ENCODE data around the gene FFAR2. TPM values are rescaled to one million over a fixed set of nuclear protein-coding genes. Genes with fewer than 3 reads are reported as not detected.
"Not testable (repeated sequence)": the region's sequence is repeated elsewhere in the genome, so short reads cannot be mapped to it uniquely, and the experiment has no call there.

The FFAR2 gene
- total RNA-seq, 1 donor from 2014 or later = 0.32 TPM

DNA sequence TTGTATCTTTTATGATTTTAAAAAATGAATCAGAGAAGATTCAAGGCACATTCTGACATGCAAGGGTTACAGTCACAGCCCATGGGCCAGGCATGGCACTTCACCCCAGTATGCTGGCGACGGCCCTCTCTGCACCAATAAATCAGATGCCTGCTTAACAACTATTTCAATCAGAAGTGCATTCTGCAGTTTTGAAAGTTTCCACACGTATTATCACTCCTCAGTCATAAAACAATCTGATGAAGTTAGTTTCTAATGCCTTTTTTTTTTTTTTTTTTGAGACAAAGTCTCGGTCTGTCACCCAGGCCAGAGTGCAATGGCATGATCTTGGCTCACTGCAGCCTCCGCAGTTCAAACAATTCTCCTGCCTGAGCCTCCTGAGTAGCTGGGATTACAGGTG lies 28.3 kb upstream of the FFAR2 start:
- DNase-seq (ENCODE audit: missing footprints) = no peak
- ATAC-seq = no peak
- intact Hi-C loops (cut with DNase I) = no loop called here

DNA sequence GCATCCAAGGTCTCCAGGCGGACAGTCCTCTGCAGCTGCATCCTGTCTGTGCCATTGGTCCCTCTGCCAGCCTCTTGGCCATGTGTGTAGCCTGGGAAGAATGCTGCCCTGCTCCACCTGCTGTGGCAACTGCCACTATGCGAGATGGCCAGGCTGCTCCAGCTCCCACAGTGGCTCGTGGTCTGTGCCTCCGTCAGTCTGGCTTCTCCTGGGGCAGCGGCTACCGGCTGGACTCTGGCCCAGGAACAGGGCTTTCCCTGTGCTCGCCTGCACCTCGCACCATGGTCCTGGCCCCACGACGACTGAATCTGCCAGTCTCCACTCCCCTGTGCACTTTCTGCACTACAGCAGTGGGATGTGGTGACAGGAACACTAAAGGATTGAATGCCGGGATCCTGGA lies 26.7 kb upstream of the FFAR2 start:
- ATAC-seq = no peak
- intact Hi-C loops (cut with DNase I) = no loop called here
- DNase-seq (ENCODE audit: missing footprints) = no peak

DNA sequence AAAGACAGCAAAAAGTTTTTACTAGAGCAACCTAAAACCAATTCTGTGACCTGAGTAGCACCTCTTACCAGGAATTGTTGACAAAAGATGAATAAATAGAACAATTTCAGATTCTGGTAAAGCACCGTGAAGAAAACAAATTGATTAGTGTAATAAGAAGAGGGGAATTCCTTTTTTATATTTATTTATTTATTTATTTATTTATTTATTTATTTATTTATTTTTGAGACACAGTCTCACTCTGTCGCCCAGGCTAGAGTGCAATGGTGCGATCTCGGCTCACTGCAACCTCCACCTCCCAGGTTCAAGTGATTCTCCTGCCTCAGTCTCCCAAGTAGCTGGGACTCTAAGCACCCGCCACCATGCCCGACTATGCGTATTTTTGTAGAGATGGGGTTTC lies 24.7 kb upstream of the FFAR2 start:
- DNase-seq (ENCODE audit: missing footprints); ATAC-seq; intact Hi-C loops (cut with DNase I): not testable (repeated sequence)

DNA sequence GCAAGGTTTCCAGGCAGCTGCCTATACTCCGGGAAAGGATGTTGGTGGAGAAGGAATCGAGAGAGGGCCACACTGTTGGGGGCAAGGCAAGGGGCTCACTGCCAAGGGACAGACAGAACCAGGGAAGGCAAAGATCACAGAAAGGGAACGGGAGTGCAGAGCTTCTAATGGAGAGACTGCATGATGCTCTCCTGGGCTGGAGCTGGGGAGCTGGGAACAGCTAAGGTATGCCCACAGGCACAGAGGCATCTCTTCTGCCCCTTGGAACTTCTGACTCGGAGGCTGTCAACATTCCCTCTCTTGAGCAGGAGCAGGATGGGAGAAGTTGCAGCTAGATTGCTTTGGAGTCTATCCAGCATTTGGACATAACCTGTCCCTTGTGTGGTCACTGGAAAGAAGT lies 22.4 kb upstream of the FFAR2 start:
- intact Hi-C loops (cut with DNase I) = no loop called here
- no peak for DNase-seq (ENCODE audit: missing footprints)
- no peak for ATAC-seq

DNA sequence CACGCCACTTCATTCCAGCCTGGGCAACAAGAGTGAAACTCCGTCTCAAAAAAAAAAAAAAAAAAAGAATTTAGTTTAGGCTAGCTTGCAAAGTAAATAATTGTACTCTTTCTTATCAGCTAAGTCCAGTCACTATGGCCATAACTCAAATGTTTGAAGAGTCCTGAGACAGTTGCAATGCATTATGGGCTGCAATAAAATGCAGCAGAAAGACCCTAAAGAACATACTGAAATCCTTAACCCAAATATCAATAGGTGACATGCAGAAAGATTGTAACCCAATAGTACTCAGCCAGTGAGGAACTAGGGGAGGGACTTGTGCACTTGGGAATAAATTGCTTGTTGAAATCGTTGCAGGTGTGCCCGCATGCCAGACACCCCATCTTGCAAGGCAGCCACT lies 20.9 kb upstream of the FFAR2 start:
- DNase-seq (ENCODE audit: missing footprints) = no peak
- intact Hi-C loops (cut with DNase I) = no loop called here
- no peak for ATAC-seq

DNA sequence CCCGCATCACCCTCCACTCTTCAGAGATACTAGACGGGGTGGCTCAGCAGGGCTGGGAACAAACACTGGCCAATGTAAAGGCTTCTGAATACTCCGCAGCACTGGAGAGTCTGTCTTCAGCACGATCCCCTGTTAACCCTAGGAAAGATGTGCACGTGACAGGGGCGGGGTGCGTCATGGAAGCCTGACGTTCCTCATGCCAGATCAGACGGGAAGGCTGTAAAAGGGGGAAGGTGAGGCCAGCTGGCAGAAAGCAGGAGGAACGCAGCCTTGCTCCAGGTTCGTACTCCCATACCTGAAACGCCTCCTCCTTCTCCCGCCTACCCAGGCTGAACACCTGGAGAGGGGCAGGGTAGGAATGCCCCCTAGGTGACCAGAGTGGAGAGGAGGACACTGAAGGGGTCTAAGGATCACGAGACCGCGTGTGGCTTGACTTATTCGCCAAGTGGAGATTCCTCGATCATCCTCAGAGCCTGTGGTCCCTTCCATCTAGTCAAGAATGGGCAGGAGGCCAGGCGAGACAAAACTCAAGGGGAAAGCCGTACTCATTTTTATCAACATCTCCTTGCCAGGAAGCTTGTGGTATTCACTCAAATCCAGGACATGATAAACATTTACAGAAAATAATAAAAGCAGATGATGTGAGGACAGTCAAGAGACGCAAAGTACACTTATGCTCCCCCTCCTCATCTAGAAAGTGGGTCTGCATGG lies 18.2 kb upstream of the FFAR2 start:
- no peak for DNase-seq (ENCODE audit: missing footprints)
- intact Hi-C loops (cut with DNase I) = no loop called here
- no peak for ATAC-seq

DNA sequence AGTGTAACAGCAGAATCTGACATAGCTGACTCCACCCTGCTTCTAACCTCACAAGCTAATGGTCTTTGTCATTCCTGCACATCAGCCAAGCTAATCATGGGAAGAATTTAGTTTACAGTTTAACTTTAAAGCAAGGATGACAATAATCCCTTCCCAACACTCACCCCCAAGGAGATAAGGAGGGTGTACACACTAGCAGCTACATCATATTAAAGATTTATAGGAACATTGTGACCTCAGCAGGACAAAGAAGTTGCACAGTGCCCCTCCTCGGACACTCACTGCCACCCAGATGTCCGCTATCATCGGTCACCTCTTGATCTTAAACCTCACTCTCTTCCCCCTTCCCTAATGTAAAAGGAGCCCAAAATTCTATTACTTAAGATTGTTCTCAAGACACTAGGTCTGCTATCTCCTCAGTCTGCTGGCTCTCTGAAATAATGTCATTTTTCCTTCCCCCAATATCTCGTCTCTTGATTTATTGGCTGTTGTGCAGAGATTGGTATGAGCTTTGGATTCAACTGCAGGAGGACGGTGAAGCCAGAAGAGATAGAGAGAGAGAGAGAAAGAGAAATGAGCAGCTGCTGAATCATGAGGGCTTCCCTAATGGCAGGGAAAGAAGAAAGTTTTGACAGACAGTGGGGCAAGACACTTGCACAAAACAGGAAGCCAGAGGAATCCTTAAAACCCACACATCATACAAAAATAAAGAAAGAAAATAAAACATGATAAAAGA lies 17.5 kb upstream of the FFAR2 start:
- intact Hi-C loops (cut with DNase I) = no loop called here
- DNase-seq (ENCODE audit: missing footprints) (no peak), ATAC-seq (no peak)

DNA sequence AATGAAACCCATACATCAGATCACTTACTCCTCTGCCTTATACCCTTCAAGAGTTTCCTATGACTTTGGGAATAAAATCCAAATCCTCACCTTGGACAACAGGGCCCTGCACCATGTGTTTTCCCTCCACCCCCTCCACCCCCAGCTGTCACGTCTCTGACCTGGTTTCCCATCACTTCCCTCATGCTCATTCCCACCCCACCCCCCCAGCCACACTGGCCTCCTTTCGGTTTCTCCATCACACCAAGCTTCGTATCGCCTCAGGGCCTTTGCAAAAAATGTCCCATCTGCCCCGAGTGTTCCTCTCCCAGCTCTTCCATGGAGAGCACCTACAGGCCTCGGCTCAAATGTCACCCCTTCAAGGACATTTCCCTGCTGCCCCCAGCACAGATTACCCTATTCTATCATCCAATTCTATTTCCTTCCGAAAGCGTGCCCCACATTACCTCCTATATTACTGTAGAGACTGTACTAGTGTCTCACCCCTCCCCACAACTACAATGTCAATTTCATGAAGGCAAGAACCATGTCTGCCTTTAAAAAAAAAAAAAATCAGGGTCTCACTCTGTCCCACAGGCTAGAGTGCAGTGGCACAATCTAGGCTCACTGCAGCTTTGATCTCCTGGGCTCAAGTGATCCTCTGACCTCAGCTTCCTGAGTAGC lies 16.8 kb upstream of the FFAR2 start:
- intact Hi-C loops (cut with DNase I) = no loop called here
- DNase-seq (ENCODE audit: missing footprints) (no peak), ATAC-seq (no peak)

DNA sequence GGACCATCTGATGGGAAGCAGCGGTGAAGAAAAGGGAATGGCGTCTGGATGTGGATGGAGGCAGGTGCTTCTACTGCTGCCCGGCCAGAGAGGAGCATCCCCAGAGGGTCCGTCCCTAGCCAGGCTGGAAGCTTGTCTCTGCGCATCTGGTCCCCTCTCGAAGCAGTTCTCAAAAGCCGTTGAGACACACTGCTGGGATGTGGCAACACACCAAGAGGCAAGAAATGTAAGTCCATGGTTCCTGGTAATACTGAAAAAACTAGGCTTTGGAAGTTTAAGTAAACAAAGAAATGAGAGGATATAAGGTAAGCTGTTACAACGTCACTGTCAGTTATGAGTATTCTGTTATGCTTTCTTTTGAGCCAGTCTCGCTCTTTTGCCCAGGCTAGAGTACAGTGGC lies 15.1 kb upstream of the FFAR2 start:
- intact Hi-C loops (cut with DNase I) = no loop called here
- ATAC-seq = no peak

DNA sequence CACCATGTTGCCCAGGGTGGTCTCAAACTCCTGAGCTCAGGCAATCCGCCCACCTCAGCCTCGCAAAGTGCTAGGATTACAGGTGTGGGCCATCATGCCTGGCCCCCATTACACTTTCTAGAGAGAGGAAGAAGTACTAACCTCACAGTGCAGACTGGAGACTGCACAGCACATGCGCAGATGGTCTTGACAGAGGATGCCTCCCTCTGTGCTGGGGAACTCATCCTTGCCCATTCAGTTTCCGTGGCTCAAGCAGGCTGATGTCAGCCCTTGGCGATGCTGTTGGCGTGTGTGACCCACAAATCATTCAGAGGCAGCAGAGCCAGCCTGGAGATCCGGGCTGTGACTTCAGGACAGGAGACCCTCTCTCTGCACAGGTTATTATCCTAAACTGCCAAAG lies 14.6 kb upstream of the FFAR2 start:
- ATAC-seq (no peak), DNase-seq (ENCODE audit: missing footprints) (no peak)

More for the DNA sequence above, 15.1 kb upstream of the FFAR2 start:
- DNase-seq (ENCODE audit: missing footprints) = no peak

DNA sequence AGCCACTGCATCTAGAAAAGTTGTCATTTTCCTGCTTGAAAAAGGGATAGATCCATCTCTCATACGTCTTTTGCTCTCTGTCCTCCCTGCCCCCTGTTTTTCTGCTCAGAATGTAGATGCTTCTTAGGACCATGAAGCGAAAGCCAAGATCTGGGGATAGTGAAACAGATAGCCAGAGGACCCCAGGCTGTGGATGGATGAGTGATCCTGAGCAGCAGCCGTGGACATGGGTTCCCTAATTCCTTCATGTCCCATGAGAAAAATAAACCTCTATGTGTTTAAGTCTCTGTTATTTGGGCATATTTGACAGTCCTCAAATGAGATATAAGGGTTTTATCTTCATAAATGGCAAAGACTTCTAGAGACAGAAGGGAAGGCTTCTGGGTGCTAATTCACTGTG lies 12.2 kb upstream of the FFAR2 start:
- ATAC-seq = no peak
- intact Hi-C loops (cut with DNase I) = no loop called here
- DNase-seq (ENCODE audit: missing footprints) = no peak

More for the DNA sequence above, 14.6 kb upstream of the FFAR2 start:
- intact Hi-C loops (cut with DNase I) = no loop called here

DNA sequence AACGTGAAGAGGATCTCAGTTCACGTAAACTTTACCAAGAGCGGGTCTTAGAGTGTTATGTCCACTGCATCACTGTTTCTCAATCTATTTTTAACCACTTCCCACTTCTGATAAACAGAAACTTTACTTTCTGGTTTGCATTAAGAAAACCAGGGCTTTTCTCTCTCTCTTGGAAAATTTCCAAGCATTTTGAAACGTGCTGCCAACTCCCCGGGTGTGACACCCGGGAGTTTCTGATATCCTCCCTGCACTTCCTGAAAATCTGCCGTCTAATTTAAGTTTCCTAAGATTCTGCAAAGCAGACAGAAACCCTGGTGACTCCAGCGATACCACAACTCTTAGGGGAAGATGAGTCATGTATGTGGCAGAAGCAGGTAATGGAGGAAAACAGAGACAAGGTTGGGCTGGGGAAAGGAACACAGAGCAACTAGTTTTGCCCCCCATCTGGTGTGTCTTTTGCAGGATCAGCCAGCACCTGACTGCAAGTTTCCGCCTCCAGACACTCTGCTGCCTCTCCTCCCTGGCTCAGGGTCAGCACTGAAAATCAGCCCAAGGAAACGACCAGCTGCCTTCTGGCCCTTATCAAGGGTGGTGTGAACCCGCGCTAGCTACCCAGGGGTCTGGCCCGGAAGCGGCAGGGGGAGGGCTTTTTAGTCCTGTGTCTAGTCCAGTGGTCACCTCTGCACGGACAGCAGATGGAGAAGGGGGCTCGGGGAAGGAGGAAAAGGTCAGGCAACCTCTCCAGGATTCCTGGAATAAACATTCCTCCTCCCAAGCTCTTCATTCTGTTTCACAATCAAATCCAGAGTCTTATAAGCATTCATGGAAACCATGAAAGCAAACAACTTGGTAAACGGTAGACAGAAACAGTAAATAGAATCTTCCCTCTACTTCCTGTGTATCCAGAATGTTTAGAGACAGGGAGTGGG lies 11.3 kb upstream of the FFAR2 start:
- ATAC-seq (peak; percentile 40), DNase-seq (ENCODE audit: missing footprints) (no peak)
- intact Hi-C loops (cut with DNase I) = no loop called here

DNA sequence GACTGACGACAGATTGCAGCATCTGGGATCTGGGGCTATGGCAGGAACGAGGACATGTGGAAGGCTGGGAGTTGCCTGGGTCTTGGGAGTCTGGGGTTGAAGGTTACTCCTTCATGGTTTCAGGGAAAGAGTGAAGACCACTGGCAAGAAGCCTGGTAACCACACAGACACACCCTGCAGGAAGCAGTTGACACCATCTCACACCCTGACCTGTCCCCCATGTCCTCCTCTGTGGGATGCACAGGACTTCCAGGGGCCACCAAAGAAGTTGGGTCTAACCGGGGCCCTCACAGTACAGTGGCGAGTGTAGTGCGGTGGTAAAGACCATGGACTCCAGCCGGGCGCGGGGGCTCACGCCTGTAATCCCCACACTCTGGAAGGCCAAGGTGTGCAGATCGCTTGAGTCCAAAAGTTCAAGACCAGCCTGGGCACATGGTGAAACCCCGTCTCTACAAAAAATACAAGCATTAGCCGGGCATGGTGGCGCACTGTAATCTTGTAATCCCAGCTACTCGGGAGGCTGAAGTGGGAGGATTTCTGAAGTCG lies 10.6 kb upstream of the FFAR2 start:
- no peak for DNase-seq (ENCODE audit: missing footprints)
- intact Hi-C loops (cut with DNase I) = no loop called here
- ATAC-seq = no peak

DNA sequence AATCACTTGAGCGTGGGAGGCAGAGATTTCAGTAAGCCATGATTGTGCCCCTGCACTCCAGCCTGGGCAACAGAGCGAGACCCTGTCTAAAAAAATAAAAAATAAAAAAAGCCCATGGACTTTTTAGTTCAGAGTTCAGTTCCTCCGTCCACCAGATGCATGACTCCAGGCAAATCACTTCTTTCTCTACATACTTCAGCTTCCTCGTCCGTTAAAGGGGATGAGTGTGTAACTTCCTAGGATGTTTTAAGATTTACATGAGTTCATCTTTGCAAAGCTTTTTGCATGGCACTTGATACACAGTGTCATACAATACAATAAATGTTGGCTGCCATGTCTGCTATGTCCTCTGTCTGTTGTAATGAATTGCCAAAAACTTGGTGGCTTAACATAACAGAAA lies 10.0 kb upstream of the FFAR2 start:
- intact Hi-C loops (cut with DNase I) = no loop called here
- ATAC-seq (no peak), DNase-seq (ENCODE audit: missing footprints) (no peak)

DNA sequence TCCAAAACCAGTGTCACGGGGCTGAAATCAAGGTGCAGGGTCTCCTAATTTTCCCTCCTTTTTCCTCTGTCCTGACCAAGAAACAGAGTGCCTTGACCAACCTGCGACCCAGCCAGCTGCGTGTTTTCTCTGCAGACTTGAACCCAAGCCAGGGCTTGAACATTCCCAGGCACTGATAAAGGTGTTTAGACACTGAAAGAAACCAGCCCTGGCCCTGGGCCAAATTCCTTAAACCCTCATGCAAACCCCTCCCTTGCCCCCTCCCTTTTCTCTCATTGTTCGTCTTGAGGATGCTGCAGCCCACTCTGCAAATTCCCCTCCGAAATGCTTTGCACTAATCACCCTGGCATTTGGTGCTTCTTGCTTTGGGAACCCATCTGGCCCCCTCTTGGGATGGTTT lies 9.5 kb upstream of the FFAR2 start:
- intact Hi-C loops (cut with DNase I) = no loop called here
- ATAC-seq (no peak), DNase-seq (ENCODE audit: missing footprints) (no peak)

DNA sequence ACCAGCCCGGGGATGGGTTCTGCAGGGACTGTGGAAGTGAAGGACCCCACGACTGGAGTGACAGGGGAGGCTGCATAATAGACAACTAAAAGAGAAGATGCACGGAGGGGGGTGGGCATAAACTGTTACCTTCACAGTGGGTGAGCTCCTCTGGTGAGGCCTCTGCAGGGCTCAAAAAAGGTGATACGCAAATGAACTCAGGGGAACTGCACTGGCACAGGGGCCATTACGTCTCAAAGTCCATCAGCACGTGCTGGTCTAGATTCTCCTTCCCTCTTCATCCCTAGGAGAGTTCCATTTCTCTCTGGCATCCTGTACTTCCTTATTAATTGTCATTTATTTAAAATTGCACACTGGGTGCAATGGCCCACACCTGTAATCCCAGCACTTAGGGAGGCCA lies 8.1 kb upstream of the FFAR2 start:
- DNase-seq (ENCODE audit: missing footprints) = no peak
- no peak for ATAC-seq
- intact Hi-C loops (cut with DNase I) = no loop called here

DNA sequence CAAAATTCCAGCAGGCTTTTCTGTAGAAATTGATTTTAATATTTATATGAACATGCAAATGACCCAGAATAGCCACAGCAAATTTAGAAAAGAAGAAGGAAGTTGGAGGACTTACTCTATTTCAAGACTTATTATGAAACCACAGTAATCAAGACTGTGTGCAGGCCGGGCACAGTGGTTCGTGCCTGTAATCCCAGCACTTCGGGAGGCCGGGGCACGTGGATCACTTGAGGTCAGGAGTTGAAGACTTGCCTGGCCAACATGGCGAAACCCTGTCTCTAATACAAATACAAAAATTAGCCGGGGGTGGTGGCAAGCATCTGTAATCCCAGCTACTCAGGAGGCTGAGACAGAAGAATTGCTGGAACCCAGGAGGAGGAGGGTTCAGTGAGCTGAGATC lies 6.0 kb upstream of the FFAR2 start:
- no peak for ATAC-seq

DNA sequence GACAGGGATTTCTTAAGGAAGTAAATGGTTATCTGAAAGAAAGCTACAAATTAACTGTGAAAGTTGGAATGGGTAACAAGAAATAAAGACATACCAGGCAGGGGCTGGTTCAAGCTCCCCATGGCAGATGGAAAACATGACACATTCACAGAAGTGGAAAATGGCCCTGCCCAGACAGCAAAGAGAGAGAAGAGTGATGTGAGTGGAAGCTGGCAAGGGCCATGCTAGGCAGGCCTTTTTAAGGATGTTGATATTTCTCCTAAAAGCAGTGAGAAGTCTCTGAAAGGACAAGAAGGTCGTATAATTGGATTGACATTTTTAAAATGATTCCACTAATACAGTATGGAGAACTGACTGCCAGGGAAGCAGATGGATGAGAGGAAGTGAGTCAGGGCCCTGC lies 3.3 kb upstream of the FFAR2 start:
- DNase-seq (ENCODE audit: missing footprints) (no peak), ATAC-seq (no peak)
- intact Hi-C loops (cut with DNase I) = no loop called here

More for the DNA sequence above, 6.0 kb upstream of the FFAR2 start:
- DNase-seq (ENCODE audit: missing footprints) = peak; percentile 80
- intact Hi-C loops (cut with DNase I) = no loop called here

Data from Right ventricle myocardium inferior (tissue), 1 donor.